SKM-1 (cell line): ENCODE data around the gene MYH7B.

Experiments used
- DNase-seq: peaks from one replicate; lab custom pipeline; 2025; ENCODE audit not compliant: unreplicated experiment; lab: John Stamatoyannopoulos, UW

MYH7B gene

GRCh38 chr20:34974246-34974645 is 18.6 kb downstream of the MYH7B start:
- DNase-seq: no peak

- no peak for DNase-seq
These were observed 20.6 kb downstream of the MYH7B start for GRCh38 chr20:34976286-34976685.

GRCh38 chr20:34977365-34978091 is 21.9 kb downstream of the MYH7B start:
- no peak for DNase-seq

- no peak for DNase-seq
These were observed 22.6 kb downstream of the MYH7B start for GRCh38 chr20:34978092-34978744.

GRCh38 chr20:34979366-34980153 is 23.9 kb downstream of the MYH7B start:
- no peak for DNase-seq

GRCh38 chr20:34980543-34981233 is 25.0 kb downstream of the MYH7B start:
- no peak for DNase-seq

- no peak for DNase-seq
These were observed 26.8 kb downstream of the MYH7B start for GRCh38 chr20:34982270-34983088.

GRCh38 chr20:34983089-34983820 is 27.6 kb downstream of the MYH7B start:
- DNase-seq: no peak

GRCh38 chr20:34983995-34984735 is 28.5 kb downstream of the MYH7B start:
- no peak for DNase-seq

- no peak for DNase-seq
These were observed 29.1 kb downstream of the MYH7B start for GRCh38 chr20:34984756-34985261.

GRCh38 chr20:34985461-34986310 is 30.0 kb downstream of the MYH7B start:
- no peak for DNase-seq

- DNase-seq: no peak
These were observed 30.9 kb downstream of the MYH7B start for GRCh38 chr20:34986311-34987287.

- DNase-seq: no peak
These were observed 31.9 kb downstream of the MYH7B start for GRCh38 chr20:34987288-34988190.

GRCh38 chr20:34988191-34988540 is 32.5 kb downstream of the MYH7B start:
- DNase-seq: no peak

- DNase-seq: no peak
These were observed 33.5 kb downstream of the MYH7B start for GRCh38 chr20:34989118-34989517.

- DNase-seq: no peak
These were observed 34.0 kb downstream of the MYH7B start for GRCh38 chr20:34989670-34990069.
